SH-SY5Y (cell line): ENCODE results near the gene TJP2.

Experiments
- GATA2 ChIP-seq: IDR thresholded peaks from 2 replicates; pipeline ENCODE4 v1.6.1; 2011; ENCODE audit warnings: mild to moderate bottlenecking, low read depth, low read length
- GATA3 ChIP-seq: IDR thresholded peaks from 2 replicates; pipeline ENCODE4 v1.6.1; 2011; ENCODE audit warnings: low read depth, mild to moderate bottlenecking, low read length, moderate library complexity

- TF ChIP-seq GATA3 (no peak), GATA2 (no peak)
Measured at GRCh38 chr9:69254223-69254622, 80.1 kb downstream of the TJP2 start.
